Activated T-cell treated with anti-CD3 and anti-CD28 coated beads for 24 hours (primary cell): ENCODE results near the gene ZNF17.
"Not testable (repeated sequence)": the region's sequence is repeated elsewhere in the genome, so short reads cannot be mapped to it uniquely, and the experiment has no call there.

Source experiments
- DNase-seq: peaks from one replicate; pipeline ENCODE4 v3.0.0-alpha.2; 2020; ENCODE audit warnings: low read depth

ZNF17 gene

DNA sequence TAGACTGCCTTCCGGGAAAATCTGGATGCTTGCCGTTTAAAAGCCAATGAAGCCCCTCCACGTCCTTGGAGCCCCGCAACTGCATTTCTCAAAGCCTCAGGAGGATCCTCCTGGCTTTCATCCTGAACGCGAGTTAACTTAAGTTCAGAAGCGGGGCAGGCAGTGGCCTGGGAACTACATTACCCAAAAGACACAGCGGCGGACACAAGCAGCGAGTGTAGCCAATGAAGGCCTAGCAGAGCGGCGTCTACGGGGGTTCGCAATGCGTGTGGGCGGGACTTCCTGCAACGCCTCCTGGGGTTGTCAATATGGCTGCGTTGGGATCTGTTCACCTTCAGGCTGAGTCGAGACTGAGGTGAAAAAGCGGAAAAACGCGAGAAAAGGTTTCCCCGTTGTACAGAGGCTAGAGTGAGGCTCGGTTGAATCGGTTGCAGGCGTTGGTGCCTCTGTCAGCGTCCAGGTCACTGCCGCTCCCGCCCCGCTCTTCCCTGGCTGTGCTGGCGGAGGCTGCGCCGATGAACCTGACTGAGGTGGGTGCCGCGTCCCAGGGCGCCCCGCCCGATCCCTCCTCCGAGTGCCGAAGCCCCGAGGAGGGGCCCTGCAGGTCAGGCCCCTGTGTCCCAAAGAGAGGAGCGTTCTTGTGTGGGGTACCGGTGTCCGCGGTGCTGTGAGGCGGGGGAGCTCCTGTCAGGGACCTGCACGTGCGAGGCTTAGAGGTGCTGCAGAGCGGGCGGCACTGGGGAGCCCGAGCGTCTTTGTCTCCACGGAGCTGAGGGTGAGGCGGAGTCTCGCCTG lies at the start of gene ZNF17:
Gene ZNF17, plus strand, starts transcription at position 285 of the 795 bp plus-strand sequence. CDS start 2,455 bp downstream, outside the sequence.
- peak; percentile 91 for DNase-seq

- DNase-seq: no peak
These were observed 48.5 kb upstream of the ZNF17 start for GRCh38 chr19:57362419-57362818.

DNA sequence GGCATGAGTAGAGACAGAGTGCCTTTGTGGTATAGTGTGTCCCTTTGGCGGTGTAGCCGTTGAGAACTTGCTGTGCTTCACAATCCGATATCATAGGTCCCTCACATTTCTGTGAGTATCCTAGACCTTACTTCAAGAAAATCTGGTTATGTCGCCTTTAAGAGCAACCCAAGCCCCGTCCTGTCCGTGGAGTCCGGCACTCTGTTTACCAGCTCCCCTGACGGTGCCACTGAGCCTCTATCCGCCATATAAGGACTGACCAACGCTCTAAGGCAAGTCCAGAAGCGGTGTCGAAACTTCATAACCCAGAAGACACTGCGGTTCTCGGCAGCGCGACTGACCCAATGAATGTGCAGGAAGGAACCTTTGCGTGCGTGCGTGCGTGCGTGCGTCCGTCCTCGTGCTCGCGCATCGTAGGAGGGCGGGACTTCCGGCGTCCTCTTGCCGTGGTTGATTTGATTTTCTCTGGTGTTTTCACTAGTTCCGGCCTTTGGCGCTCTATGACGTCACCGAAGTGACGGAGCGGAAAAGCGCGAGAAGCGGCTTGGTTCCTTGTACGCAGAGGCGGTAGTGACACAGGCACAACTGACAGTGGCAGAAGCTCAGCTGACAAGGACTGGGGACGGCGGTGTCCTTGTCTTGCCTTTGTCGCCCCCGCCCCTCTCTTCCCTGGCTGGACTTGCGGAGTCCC lies 47.8 kb upstream of the ZNF17 start, which contains the start of the genes TRAPPC2B and ZNF547:
Gene TRAPPC2B, plus strand, starts transcription at position 555 of the 691 bp plus-strand sequence. CDS start 1,283 bp downstream, outside the sequence.
Gene ZNF547, plus strand, starts transcription at position 555 of the 691 bp plus-strand sequence. CDS start 5,005 bp downstream, outside the sequence.
- DNase-seq: peak; percentile 98

GRCh38 chr19:57363688-57364181 lies 47.2 kb upstream of the ZNF17 start:
- DNase-seq: no peak

- no peak for DNase-seq
These were observed 44.2 kb upstream of the ZNF17 start for GRCh38 chr19:57366776-57367175.

DNA sequence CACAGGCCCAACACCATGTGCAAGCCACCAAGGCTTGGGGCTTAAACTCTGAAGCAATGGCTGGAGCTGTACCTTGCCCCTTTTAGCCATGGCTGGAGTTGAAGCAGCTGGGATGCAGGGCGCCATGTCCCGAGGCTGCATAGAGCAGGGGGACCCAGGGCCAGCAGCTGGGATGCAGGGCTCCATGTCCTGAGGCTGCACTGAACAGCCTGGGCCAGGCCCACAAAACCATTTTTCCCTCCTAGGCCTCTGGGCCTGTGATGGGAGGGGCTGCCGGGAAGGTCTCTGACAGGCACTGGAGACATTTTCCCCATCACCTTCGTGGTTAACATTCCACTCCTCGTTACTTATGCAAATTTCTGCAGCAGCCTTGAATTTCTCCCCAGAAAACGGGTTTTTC lies 36.8 kb upstream of the ZNF17 start:
- DNase-seq: no peak

DNA sequence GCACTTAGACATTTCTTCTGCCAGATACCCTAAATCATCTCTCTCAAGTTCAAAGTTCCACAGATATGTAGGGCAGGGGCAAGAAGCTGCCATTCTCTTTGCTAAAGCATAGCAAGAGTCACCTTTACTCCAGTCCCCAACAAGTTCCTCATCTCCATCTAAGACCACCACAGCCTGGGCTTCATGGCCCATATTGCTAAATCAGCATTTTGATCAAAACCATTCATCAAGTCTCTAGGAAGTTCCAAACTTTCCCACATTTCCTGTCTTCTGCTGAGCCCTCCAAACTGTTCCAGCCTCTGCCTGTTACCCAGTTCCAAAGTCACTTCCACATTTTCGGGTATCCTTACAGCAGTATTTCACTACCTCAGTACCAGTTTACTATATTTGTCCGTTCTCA lies 36.3 kb upstream of the ZNF17 start:
- DNase-seq: not testable (repeated sequence)

GRCh38 chr19:57376151-57376550 lies 34.8 kb upstream of the ZNF17 start:
- no peak for DNase-seq

DNA sequence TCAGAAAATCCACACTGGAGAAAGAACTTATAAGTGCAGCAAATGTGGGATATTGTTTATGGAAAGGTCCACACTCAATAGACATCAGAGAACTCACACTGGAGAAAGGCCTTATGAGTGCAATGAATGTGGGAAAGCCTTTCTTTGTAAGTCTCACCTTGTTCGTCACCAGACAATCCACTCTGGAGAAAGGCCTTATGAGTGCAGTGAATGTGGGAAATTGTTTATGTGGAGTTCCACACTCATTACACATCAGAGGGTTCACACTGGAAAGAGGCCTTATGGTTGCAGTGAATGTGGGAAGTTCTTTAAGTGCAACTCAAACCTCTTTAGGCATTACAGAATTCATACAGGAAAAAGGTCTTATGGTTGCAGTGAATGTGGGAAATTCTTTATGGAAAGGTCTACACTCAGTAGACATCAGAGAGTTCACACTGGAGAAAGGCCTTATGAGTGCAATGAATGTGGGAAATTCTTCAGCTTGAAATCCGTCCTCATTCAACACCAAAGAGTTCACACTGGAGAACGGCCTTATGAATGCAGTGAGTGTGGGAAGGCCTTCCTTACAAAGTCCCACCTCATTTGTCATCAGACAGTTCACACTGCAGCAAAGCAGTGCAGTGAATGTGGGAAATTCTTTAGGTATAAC lies 33.3 kb upstream of the ZNF17 start:
- DNase-seq: no peak

DNA sequence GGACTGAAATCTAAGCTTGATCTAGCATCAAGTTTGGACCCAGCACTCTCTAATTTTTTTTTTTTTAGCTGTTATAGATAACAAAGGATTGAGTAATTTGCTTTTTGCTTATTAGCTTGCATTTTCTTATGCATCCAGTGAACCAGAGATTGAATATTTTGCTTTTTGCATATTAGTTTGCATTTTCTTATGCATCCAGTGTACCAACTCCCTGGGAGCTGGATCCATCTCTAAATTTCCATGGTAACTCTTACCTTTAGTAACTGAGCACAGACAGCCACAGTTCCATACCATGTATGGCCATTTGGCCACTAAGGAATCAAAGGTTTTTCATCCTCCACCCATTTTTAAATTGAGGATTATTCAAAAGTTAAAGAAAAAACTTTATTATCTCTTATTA lies 30.0 kb upstream of the ZNF17 start:
- no peak for DNase-seq

DNA sequence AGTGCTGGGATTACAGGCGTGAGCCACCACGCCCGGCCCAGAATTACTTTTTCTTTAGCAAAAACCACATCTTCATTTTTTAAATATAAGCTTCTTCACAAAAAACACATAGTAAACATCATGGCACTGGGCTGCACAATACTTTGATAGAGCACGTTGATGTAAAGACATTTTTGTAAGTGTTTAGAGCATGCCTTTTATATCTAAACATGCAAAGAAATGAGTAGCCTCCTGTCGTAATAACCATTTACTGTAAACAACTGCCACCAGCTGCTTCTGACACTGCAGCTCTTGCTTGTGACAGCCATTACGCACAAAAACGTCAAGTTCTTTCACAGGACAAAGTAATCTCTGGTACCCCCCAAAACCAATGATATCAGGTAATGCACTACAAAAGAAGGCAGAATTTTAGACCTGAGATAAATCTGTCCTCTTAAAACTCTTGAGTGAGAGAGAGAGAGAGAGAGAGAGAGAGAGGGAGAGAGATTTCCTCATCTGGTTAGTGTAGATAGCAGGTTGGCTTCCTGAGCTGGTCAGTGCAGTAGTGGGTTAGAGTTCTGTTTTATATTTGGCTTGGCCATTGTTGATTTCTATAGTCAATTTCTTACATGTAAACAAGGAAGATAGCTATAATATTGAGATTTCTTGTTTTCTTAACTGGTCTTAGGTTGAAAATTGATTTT lies 28.0 kb upstream of the ZNF17 start:
- DNase-seq: no peak

- no peak for DNase-seq
These were observed 21.7 kb upstream of the ZNF17 start for GRCh38 chr19:57389194-57389729.

GRCh38 chr19:57389730-57390598 lies 21.0 kb upstream of the ZNF17 start, which contains the start of gene ZNF548:
Gene ZNF548, plus strand, starts transcription at chr19:57389854. Its CDS starts 246 bp downstream, at chr19:57390100.
- DNase-seq: peak; percentile 97

GRCh38 chr19:57395710-57396109 lies 15.3 kb upstream of the ZNF17 start:
- DNase-seq: no peak

- no peak for DNase-seq
These were observed 12.1 kb upstream of the ZNF17 start for GRCh38 chr19:57398868-57399267.

DNA sequence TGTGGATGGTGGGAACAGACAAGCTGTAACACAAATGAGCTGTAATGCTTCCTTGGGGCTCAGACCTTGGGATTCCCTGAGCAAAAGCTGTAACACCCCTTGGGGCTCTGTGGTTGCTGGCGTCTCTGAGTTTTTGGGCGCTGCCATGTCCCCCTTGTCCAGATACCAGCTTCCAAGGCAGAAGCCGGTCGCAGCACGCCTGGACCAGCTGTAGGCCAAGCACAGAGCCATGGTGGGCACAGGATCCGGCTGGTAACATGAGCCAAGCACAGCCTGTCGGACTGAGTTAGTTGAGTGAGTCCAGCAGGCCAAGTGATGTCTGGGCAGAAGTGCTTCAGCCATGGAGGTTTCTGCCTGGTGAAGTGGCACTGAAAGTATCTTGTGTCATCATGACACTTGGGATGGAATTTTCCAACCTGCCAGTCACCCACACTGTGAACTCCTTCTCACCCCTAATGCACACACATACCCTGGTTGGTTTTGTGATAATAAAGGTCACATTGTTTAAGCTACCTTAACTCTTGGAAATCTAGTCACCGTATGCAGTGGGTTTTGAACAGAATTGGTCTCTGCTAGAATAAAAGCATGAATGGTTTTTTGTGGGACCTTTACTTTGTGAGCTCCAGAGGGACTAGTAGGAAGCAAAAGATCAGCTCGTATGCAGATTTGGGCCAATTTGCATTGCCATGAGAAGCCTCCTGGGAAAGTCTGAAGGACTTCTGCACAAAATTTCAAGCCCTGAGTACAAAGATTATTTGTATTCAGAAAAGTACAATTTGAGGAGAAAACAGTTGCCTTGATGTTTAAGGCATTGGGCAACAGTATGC lies 7.0 kb upstream of the ZNF17 start:
- DNase-seq: no peak

- DNase-seq: peak; percentile 63
These were observed 4.3 kb upstream of the ZNF17 start for GRCh38 chr19:57406516-57407123.

DNA sequence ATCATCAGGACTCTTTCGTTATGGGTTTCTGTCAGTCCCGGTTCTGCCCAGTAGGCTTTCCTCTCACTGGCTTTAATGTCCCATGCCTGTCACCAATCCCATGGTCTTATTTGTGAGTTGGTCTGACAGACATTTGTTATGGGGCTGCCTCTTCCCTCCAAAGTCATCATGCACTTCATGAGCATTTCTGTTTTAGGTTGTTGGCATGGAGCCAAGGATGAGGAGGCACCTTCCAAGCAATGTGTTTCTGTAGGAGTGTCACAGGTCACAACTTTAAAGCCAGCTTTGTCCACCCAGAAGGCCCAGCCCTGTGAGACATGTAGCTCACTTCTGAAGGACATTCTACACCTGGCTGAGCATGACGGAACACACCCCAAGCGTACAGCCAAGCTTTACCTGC lies 8.5 kb downstream of the ZNF17 start:
- DNase-seq: no peak

DNA sequence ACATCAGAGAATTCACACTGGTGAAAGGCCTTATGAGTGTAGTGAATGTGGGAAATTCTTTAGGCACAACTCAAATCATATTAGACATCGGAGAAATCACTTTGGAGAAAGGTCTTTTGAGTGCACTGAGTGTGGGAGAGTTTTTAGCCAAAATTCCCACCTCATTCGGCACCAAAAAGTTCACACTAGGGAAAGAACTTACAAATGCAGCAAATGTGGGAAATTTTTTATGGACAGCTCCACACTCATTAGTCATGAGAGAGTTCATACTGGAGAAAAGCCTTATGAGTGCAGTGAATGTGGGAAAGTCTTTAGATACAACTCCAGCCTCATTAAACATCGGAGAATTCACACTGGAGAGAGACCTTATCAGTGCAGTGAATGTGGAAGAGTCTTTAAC lies 10.1 kb downstream of the ZNF17 start:
- DNase-seq: no peak
